Chondrocyte (in vitro differentiated cells): Measurements from ENCODE around the gene NUDT15. TPM values are rescaled to one million over a fixed set of nuclear protein-coding genes. Genes with fewer than 3 reads are reported as not detected.
"Not testable (repeated sequence)": the region's sequence is repeated elsewhere in the genome, so short reads cannot be mapped to it uniquely, and the experiment has no call there.

Source experiments
- DNase-seq: peaks from one replicate; pipeline ENCODE4 v3.0.0; 2021; ENCODE audit warnings: mixed read lengths, low spot score
- H3K27ac Mint-ChIP-seq: one replicate; pipeline ENCODE4 v1.8.0; 2021; ENCODE audit warnings: mild to moderate bottlenecking, moderate library complexity, mixed read lengths; ENCODE audit not compliant: unreplicated experiment
- H3K27me3 Mint-ChIP-seq: 2 replicates; pipeline ENCODE4 v1.8.0; 2021; ENCODE audit warnings: low read depth, mixed read lengths
- H3K36me3 Mint-ChIP-seq: 2 replicates; pipeline ENCODE4 v1.8.0; 2021; ENCODE audit warnings: low read depth, mixed read lengths
- H3K4me1 Mint-ChIP-seq: 2 replicates; pipeline ENCODE4 v1.8.0; 2021; ENCODE audit warnings: low read depth, mild to moderate bottlenecking, mixed read lengths
- H3K4me3 Mint-ChIP-seq: one replicate; pipeline ENCODE4 v1.8.0; 2021; ENCODE audit warnings: mild to moderate bottlenecking, moderate library complexity, mixed read lengths; ENCODE audit not compliant: unreplicated experiment
- H3K9me3 Mint-ChIP-seq: 2 replicates; pipeline ENCODE4 v1.8.0; 2021; ENCODE audit warnings: low read depth, mixed read lengths
- total RNA-seq: library from RNA; stranded (reverse); gene quantifications from 3 replicates; pipeline ENCODE4 v1.2.1, GENCODE V29; 2021
- TF ChIP-seq, protein P1 (sequence below): fragments of 200-600 bp; sonication (generic); IDR thresholded peaks from 2 replicates; pipeline ENCODE4 v1.5.0; 2021; ENCODE audit warnings: antibody characterized with exemption, mild to moderate bottlenecking, moderate library complexity

The NUDT15 gene
- total RNA-seq, 1 donor from 2014 or later = 9.9 TPM

DNA sequence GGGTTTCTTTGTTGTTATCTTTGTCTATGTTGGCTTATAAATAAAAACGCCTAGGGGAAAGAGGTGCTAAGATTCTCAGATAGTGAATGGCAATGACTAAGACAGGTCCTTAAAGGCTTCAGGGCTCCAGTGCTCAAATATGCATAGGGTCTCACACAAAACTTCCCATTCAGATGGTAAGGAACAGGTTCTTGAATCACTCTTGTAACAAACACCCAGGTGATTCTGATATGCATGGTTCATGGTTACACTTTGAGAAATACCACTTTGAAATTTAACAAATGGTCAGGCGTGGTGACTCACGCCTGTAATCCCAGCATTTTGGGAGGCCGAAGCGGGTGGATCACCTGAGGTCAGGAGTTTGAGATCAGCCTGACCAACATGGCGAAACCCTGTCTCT, 17.1 kb downstream of the NUDT15 start:
- no peak for DNase-seq
- Mint-ChIP-seq H3K4me1 (no peaks in the 10 kb centered on the region), H3K4me3 (no peak overlapping the region), H3K36me3 (peaks cover 16% of the 10 kb centered on the region), H3K27ac (no peak overlapping the region), H3K9me3 (no peaks in the 10 kb centered on the region), H3K27me3 (no peaks in the 10 kb centered on the region)
- TF ChIP-seq, protein P1, sequence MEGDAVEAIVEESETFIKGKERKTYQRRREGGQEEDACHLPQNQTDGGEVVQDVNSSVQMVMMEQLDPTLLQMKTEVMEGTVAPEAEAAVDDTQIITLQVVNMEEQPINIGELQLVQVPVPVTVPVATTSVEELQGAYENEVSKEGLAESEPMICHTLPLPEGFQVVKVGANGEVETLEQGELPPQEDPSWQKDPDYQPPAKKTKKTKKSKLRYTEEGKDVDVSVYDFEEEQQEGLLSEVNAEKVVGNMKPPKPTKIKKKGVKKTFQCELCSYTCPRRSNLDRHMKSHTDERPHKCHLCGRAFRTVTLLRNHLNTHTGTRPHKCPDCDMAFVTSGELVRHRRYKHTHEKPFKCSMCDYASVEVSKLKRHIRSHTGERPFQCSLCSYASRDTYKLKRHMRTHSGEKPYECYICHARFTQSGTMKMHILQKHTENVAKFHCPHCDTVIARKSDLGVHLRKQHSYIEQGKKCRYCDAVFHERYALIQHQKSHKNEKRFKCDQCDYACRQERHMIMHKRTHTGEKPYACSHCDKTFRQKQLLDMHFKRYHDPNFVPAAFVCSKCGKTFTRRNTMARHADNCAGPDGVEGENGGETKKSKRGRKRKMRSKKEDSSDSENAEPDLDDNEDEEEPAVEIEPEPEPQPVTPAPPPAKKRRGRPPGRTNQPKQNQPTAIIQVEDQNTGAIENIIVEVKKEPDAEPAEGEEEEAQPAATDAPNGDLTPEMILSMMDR = no peak

DNA sequence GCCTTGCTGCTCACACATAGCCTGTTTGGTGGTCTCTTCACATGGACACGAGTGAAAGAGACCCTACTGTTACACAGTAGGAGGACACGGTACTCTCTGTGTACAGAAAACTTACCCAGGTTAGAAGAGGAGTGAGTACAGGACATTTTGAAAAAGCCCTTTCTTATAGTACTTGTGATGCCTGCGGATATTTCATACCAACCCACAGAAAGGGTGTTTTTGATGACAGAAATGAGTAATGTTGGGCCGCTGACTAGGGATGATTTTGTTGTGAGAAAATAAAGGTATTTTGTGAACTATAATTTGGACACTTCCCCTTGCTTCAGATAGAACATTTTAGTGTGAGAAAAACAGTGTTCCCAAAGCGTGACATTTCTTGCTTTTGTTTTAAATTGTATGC, 18.2 kb downstream of the NUDT15 start:
- DNase-seq = no peak
- H3K27me3 Mint-ChIP-seq = no peaks in the 10 kb centered on the region

DNA sequence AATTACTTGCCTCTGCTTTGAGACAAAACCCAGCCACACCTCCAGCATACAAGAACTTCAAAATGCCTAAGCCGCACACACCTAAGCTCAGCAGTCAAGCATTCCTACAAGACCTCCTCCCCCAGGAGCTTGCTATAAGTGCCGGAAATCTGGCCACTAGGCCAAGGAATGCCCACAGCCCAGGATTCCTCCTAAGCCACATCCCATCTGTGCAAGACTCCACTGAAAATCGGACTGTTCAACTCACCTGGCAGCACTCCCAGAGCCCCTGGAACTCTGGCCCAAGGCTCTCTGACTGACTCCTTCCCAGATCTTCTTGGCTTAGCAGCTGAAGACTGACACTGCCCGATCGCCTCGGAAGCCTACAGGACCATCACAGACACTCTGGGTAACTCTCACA, 21.0 kb downstream of the NUDT15 start:
- H3K27ac Mint-ChIP-seq, H3K4me1 Mint-ChIP-seq, H3K4me3 Mint-ChIP-seq, H3K36me3 Mint-ChIP-seq, DNase-seq, H3K27me3 Mint-ChIP-seq, H3K9me3 Mint-ChIP-seq: not testable (repeated sequence)

More for the DNA sequence above, 18.2 kb downstream of the NUDT15 start:
- TF ChIP-seq, protein P1 = no peak
- Mint-ChIP-seq H3K9me3 (no peaks in the 10 kb centered on the region), H3K4me3 (no peak overlapping the region), H3K4me1 (no peaks in the 10 kb centered on the region), H3K27ac (no peak overlapping the region), H3K36me3 (peaks cover 13% of the 10 kb centered on the region)

DNA sequence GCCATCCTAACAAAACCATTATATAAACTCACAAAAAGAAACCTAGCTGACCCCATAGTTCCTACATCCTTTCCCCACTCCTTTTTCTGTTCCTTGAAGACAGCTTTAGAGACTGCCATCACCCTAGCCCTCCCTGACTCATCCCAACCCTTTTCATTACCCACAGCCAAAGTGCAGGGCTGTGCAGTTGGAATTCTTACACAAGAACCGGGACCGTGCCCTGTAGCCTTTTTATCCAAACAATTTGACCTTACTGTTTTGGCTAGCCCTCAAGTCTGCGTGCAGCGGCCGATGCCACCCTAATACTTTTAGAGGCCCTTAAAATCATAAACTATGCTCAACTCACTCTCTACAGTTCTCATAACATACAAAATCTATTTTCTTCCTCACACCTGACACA, 22.4 kb downstream of the NUDT15 start:
- H3K27me3 Mint-ChIP-seq, H3K9me3 Mint-ChIP-seq, H3K4me1 Mint-ChIP-seq, H3K4me3 Mint-ChIP-seq, DNase-seq, H3K27ac Mint-ChIP-seq, H3K36me3 Mint-ChIP-seq: not testable (repeated sequence)

DNA sequence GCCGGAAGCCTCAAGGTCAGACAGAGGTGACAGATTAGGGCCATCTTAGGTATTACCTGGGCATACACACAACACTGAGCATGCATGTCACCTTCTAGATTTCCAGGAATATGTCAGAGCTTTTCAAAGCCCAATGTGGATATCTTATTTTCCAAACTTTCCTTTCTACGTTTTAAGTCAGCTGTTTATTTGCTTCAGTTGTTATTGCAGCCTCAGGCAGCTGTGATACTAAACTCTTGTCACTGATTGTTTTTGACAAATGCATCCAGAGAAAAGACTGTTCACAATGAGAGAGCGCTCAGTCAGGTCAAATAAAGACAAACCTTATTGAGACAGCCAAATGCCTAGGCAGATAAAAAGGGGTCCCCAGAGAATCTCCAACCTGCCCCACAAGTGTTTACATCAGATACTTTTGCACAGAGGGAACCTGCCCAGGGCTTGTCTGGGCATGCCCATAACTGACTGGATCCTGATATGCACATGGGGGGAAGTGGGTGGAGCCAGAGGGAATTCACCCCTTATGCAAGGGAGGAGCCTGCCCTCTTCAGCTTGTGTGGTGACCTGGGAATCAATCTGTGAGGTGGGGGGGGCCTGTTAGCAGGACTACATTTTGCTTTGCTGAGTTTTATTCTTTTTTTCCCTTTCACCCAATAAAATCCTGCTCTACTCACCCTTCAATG, 28.9 kb downstream of the NUDT15 start:
- no peak overlapping the region for H3K4me3 Mint-ChIP-seq
- H3K9me3 Mint-ChIP-seq = peaks cover 14% of the 10 kb centered on the region
- no peak for DNase-seq
- H3K36me3 Mint-ChIP-seq = peaks cover 24% of the 10 kb centered on the region
- H3K27ac Mint-ChIP-seq = peak overlapping the region; percentile 12
- no peaks in the 10 kb centered on the region for H3K4me1 Mint-ChIP-seq
- H3K27me3 Mint-ChIP-seq = no peaks in the 10 kb centered on the region
- TF ChIP-seq, protein P1 = no peak

DNA sequence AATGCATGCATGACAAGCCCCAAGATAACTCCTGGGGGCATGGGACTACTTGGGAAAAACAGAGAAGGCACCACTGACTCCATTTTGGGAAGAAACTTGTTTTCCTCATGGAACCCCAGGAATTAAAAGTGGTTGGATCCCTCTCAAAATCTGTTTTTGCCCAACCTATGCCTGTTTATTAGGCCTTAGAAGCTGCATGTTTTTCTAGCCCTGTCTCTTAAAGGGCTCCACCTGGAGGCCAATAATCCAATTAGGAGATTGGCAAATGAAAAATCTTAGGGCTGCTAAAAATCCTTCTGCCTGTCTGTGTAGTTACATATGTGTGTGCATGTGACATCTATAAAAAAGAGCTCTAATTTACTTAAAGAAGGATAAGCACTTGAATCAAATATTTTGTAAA, 30.5 kb downstream of the NUDT15 start:
- Mint-ChIP-seq H3K4me3 (no peak overlapping the region), H3K27me3 (no peaks in the 10 kb centered on the region), H3K27ac (no peak overlapping the region), H3K4me1 (no peaks in the 10 kb centered on the region), H3K9me3 (peaks cover 14% of the 10 kb centered on the region), H3K36me3 (peaks cover 36% of the 10 kb centered on the region)
- TF ChIP-seq, protein P1 = peak; percentile 59
- DNase-seq = no peak
